ENCODE results near the gene RFX4. TPM values are rescaled to one million over a fixed set of nuclear protein-coding genes. Genes with fewer than 3 reads are reported as not detected.
A peak's percentile ranks its signal among the peaks of the same experiment; 100 is the strongest.

Gene RFX4
- total RNA-seq, 1 donor from 2014 or later, result not detected

GRCh38 chr12:106758349-106759110, 175.7 kb downstream of the RFX4 start:
- Mint-ChIP-seq H3K4me3 (ENCODE audit: unreplicated experiment) (no peak overlapping the region), H3K36me3 (ENCODE audit: unreplicated experiment) (no peaks in the 10 kb centered on the region), H3K27ac (ENCODE audit: unreplicated experiment) (peak overlapping the region; percentile 37), H3K27me3 (ENCODE audit: unreplicated experiment) (peaks cover 5% of the 10 kb centered on the region), H3K4me1 (ENCODE audit: low read depth, unreplicated experiment) (peaks cover 14% of the 10 kb centered on the region), H3K9me3 (ENCODE audit: unreplicated experiment) (peaks cover 2% of the 10 kb centered on the region)
- no peak for DNase-seq
- TF ChIP-seq CTCF (IDR thresholded peaks at IDR 0.05; ENCODE audit: partially characterized antibody, unreplicated experiment), result no peak

GRCh38 chr12:106759526-106760183, 176.9 kb downstream of the RFX4 start:
- Mint-ChIP-seq H3K4me3 (ENCODE audit: unreplicated experiment) (peak overlapping the region; percentile 61), H3K36me3 (ENCODE audit: unreplicated experiment) (no peaks in the 10 kb centered on the region), H3K4me1 (ENCODE audit: low read depth, unreplicated experiment) (peaks cover 16% of the 10 kb centered on the region), H3K9me3 (ENCODE audit: unreplicated experiment) (peaks cover 2% of the 10 kb centered on the region), H3K27me3 (ENCODE audit: unreplicated experiment) (peaks cover 5% of the 10 kb centered on the region), H3K27ac (ENCODE audit: unreplicated experiment) (peak overlapping the region; percentile 94)
- DNase-seq, result peak; percentile 37
- TF ChIP-seq CTCF (IDR thresholded peaks at IDR 0.05; ENCODE audit: partially characterized antibody, unreplicated experiment), result no peak

GRCh38 chr12:106760184-106760531, 177.4 kb downstream of the RFX4 start:
- peaks cover 16% of the 10 kb centered on the region for H3K4me1 Mint-ChIP-seq (ENCODE audit: low read depth, unreplicated experiment)
- no peaks in the 10 kb centered on the region for H3K36me3 Mint-ChIP-seq (ENCODE audit: unreplicated experiment)
- DNase-seq, result no peak
- peak overlapping the region; percentile 61 for H3K4me3 Mint-ChIP-seq (ENCODE audit: unreplicated experiment)
- peak overlapping the region; percentile 94 for H3K27ac Mint-ChIP-seq (ENCODE audit: unreplicated experiment)
- H3K9me3 Mint-ChIP-seq (ENCODE audit: unreplicated experiment), result peaks cover 2% of the 10 kb centered on the region
- no peak for TF ChIP-seq CTCF (IDR thresholded peaks at IDR 0.05; ENCODE audit: partially characterized antibody, unreplicated experiment)
- H3K27me3 Mint-ChIP-seq (ENCODE audit: unreplicated experiment), result peaks cover 5% of the 10 kb centered on the region

GRCh38 chr12:106764220-106764619, 181.4 kb downstream of the RFX4 start:
- no peaks in the 10 kb centered on the region for H3K36me3 Mint-ChIP-seq (ENCODE audit: unreplicated experiment)
- TF ChIP-seq CTCF (IDR thresholded peaks at IDR 0.05; ENCODE audit: partially characterized antibody, unreplicated experiment), result no peak
- no peak for DNase-seq
- H3K27me3 Mint-ChIP-seq (ENCODE audit: unreplicated experiment), result peaks cover 5% of the 10 kb centered on the region
- H3K9me3 Mint-ChIP-seq (ENCODE audit: unreplicated experiment), result peaks cover 4% of the 10 kb centered on the region
- no peak overlapping the region for H3K27ac Mint-ChIP-seq (ENCODE audit: unreplicated experiment)
- H3K4me3 Mint-ChIP-seq (ENCODE audit: unreplicated experiment), result no peak overlapping the region
- peaks cover 28% of the 10 kb centered on the region for H3K4me1 Mint-ChIP-seq (ENCODE audit: low read depth, unreplicated experiment)

- no peak for DNase-seq
- Mint-ChIP-seq H3K27me3 (ENCODE audit: unreplicated experiment) (peaks cover 5% of the 10 kb centered on the region), H3K9me3 (ENCODE audit: unreplicated experiment) (peaks cover 4% of the 10 kb centered on the region), H3K27ac (ENCODE audit: unreplicated experiment) (no peak overlapping the region), H3K4me3 (ENCODE audit: unreplicated experiment) (no peak overlapping the region), H3K4me1 (ENCODE audit: low read depth, unreplicated experiment) (peaks cover 31% of the 10 kb centered on the region), H3K36me3 (ENCODE audit: unreplicated experiment) (no peaks in the 10 kb centered on the region)
- TF ChIP-seq CTCF (IDR thresholded peaks at IDR 0.05; ENCODE audit: partially characterized antibody, unreplicated experiment), result no peak
Observed at GRCh38 chr12:106764738-106765137, 181.9 kb downstream of the RFX4 start.
